Activated T-cell treated with anti-CD3 and anti-CD28 coated beads for 4 hours (primary cell): Measurements from ENCODE around the gene RHOV.

ENCODE experiments used
- DNase-seq: peaks from one replicate; pipeline ENCODE4 v3.0.0-alpha.2; 2020

The RHOV gene

GRCh38 chr15:40843885-40844695, 29.9 kb downstream of the RHOV start, which contains the start of gene SPINT1:
Gene SPINT1, plus strand, starts transcription at chr15:40844048. Its CDS starts 507 bp downstream, at chr15:40844555.
- peak; percentile 67 for DNase-seq

GRCh38 chr15:40843261-40843884, 30.7 kb downstream of the RHOV start:
- no peak for DNase-seq

DNA sequence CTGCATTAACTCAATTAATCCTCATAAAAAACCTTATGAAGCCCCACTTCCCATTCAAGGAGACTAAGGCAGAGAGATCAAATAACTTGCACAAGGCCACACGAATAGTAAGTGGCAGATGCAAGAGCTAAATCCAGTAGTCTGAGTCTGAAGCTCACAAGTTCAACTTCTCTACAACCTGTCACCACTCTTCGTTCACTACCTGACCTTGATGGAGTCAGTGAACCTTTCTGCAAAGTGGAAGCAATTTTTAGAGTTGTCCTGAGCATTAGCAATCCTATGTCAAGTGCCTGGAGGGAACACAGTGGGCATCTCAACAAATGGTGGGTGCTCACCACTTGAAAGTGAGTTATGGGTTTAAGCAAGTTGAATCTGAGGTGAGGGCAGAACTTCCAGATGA, 32.3 kb downstream of the RHOV start:
- DNase-seq = no peak

- no peak for DNase-seq
These were observed 35.3 kb downstream of the RHOV start for GRCh38 chr15:40838756-40839155.

DNA sequence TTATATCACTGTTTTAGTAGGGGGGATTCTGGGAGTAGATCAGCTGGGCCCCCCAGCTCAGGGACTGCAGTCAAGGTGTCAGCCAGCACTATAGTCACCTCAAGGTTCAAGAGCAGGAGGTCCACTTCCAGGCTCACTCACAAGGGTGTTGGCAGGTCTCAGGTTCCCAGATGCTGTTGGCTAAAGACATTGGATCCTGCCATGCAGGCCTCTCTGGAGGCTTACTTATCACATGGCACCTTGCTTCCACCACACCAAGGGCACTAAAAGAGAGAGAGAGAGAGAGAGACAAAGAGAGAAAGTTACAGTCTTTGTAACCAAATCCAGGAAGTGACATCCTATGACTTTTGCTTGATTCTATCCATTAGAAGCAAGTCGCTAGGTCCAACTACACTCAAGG, 38.0 kb downstream of the RHOV start:
- no peak for DNase-seq

DNA sequence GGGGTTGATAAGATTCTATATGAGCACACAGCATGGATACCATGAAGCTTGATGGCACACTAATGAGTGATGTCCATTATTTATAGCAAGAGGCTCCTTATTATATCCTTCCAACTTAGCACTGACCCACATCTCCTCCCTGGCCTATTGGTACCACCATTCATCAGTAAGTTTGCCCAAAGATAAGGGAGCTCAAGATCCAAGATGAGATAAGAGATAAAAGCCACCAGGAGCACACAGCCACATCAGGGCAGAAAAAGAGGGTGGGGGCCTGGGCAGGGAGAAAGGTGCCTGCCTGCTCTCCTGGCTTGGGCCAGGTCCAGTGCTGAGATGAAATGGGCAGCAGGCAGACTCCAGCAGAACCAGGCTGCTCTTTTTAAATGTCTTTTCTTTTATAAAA, 41.1 kb downstream of the RHOV start:
- no peak for DNase-seq

DNA sequence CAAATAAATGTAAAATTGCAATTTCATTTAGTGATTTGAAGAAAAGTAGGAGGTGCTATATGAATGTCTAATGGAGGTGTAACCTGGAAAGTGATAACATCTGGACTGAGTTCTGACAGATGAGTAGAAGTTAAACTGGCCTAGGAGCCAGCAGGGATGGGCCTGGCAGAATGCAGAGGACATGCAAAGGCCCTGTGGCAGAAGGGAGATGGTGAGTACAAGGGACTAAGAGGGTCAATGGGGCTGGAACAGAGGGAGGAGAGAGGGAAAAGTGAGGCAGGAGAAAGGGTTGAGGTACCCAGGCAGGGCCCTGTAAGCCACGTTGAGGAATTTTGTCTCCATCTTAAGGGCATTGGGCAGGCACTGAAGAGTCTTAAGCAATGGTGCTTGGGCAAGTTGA, 42.2 kb downstream of the RHOV start:
- DNase-seq = no peak

GRCh38 chr15:40830884-40831283, 43.1 kb downstream of the RHOV start:
- DNase-seq = no peak

DNA sequence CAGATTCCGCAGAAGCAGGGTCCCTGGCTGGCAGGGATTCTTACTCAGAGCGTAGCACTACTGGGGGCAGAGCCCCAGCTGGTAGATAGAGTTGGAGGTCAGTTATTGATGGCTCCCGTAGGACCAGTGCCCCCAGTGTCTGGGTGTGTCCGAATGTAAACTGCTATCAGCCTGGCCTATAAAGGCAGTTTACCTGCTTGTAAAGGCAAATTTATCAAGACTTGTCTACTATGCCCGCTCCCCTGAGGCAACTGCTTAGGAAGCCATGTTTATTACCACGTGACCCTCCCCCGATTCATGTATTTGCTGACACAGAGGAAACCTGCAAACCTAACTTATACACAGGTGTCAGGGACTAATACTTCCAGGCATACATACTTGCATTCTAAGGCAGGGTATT, 44.9 kb downstream of the RHOV start:
- DNase-seq = no peak

GRCh38 chr15:40828447-40829036, 45.5 kb downstream of the RHOV start, which contains the start of gene PPP1R14D:
Gene PPP1R14D, minus strand, starts transcription at chr15:40828708. Its CDS starts 67 bp downstream, at chr15:40828641.
- DNase-seq = no peak

DNA sequence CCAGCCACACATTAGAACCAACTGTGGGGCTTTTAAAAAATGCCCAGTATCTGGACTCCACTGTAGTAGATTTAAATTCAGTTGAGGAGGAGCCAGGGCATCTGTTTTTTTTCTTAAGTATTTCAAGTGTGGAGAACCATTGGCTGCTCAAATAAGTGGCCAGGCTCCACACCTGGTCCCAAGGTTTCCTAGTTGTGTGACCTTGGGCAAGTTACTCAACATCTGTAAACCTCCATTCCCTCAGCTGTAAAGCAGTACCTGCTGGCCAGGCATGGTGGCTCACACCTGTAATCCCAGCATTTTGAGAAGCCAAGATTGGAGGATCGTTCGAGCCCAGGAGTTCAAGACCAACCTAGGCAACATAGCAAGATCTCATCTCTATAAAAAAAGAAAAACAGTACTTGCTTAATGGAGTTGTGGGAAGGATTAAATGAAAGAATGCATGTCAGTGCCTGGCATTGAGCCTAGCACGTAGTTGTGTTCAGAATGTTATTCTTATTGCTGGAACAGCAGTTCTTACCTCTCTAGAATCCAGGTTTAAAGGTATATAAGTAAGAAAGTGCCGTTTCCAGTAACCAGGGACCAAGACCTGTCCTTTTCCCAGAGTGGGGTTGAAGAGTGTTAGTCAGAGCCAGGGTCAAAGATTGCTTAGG, 47.5 kb downstream of the RHOV start:
- DNase-seq = no peak

GRCh38 chr15:40825661-40826422, 48.2 kb downstream of the RHOV start:
- DNase-seq = no peak

DNA sequence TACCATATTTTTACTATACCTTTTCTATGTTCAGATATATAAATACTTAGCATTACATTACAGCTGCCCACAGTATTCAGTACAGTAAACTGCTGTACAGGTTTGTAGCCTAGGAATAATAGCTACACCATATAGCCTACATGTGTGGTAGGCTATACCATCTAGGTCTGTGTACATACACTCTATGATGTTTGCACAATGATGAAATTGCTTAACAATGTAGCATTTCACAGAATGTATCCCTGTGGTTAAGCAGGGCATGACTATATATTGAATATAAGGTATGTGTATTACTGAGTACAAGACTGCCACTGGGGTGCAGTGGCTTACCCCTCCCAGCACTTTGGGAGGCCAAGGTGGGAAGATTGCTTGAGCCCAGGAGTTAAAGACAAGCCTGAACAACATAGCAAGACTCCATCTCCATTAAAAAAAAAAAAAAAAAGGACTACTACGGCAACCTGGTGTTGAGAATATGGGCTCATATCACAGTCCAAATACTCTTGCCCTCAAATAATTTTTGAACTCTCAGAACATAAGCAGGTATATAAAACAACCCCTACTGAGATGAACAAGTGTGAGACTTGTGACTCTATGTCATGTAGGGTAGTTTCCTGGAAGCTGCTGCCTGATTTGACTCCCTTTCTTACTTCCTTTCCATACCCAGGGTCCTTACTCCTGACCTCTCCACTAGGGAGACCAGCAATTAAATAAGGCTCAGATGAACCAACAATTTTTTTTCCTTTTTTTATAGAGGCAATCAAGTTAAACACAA, 50.3 kb downstream of the RHOV start:
- no peak for DNase-seq
